HEK293 (cell line): ENCODE measurements around the gene LILRA2.
"Not testable (repeated sequence)": the region's sequence is repeated elsewhere in the genome, so short reads cannot be mapped to it uniquely, and the experiment has no call there.

Experiments used
- CTCF ChIA-PET: fragments of 350-600 bp; formaldehyde crosslinking; extraction: SDS; loops from one replicate; lab custom pipeline; 2021; ENCODE audit warnings: antibody characterized with exemption; lab: Yijun Ruan, JAX
- POLR2A ChIA-PET: fragments of 300-600 bp; formaldehyde crosslinking; extraction: SDS; loops from one replicate; lab custom pipeline; 2020; ENCODE audit warnings: antibody characterized with exemption, inconsistent platforms; lab: Yijun Ruan, JAX
- H3K27ac ChIP-seq: fragments of 200-500 bp; sonication (Bioruptor generic); 2 replicates; pipeline ENCODE4 v1.5.1; 2014; ENCODE audit warnings: low read depth, low read length, control low read depth, inconsistent platforms; ENCODE audit errors: extremely low read depth
- H3K36me3 ChIP-seq, 2 experiments: fragments of 200-500 bp in 1 of 2; sonication (Bioruptor generic) in 1 of 2; 1 replicate in 1 of 2; 2 replicates in 1 of 2; pipeline ENCODE4 v1.5.1; 2014 to 2017; ENCODE audit warnings: inconsistent platforms in 2 of 2, low read length in 2 of 2; ENCODE audit not compliant: control insufficient read depth in 2 of 2, insufficient read depth in 1 of 2
- H3K4me1 ChIP-seq: fragments of 200-500 bp; sonication (Bioruptor generic); 2 replicates; pipeline ENCODE4 v1.5.1; 2014; ENCODE audit warnings: mild to moderate bottlenecking, low read length, inconsistent platforms; ENCODE audit not compliant: control insufficient read depth, insufficient read depth
- H3K4me3 ChIP-seq: 2 replicates; pipeline ENCODE4 v1.5.1; 2011; ENCODE audit warnings: low read depth, mild to moderate bottlenecking, control low read depth, low read length, moderate library complexity
- H3K9me3 ChIP-seq: fragments of 200-500 bp; sonication (Bioruptor generic); 2 replicates; pipeline ENCODE4 v1.5.1; 2014; ENCODE audit warnings: low read depth, low read length, inconsistent platforms; ENCODE audit not compliant: control insufficient read depth, insufficient read depth
- FEZF1 ChIP-seq: fragments of 450-650 bp; formaldehyde crosslinking; IDR thresholded peaks from 2 replicates; pipeline ENCODE4 v1.5.1; 2016; ENCODE audit warnings: missing biosample characterization, missing genetic modification characterization
- HOXD13 ChIP-seq: sonication (generic); formaldehyde crosslinking; IDR thresholded peaks from 2 replicates; pipeline ENCODE4 v1.8.0; 2022; ENCODE audit warnings: missing genetic modification reagents, borderline replicate concordance
- MEIS1 ChIP-seq: sonication (generic); formaldehyde crosslinking; IDR thresholded peaks from 2 replicates; pipeline ENCODE4 v1.8.1; 2022; ENCODE audit warnings: missing genetic modification reagents, mild to moderate bottlenecking, borderline replicate concordance
- PRDM2 ChIP-seq: fragments of 450-650 bp; formaldehyde crosslinking; IDR thresholded peaks from 2 replicates; pipeline ENCODE4 v1.5.1; 2016; ENCODE audit warnings: missing biosample characterization, missing genetic modification characterization, borderline replicate concordance
- RBAK ChIP-seq: fragments of 450-650 bp; formaldehyde crosslinking; IDR thresholded peaks from 2 replicates; pipeline ENCODE4 v1.5.1; 2016; ENCODE audit warnings: missing biosample characterization, missing genetic modification characterization
- SP3 ChIP-seq: fragments of 450-650 bp; formaldehyde crosslinking; IDR thresholded peaks from 2 replicates; pipeline ENCODE4 v1.5.1; 2016; ENCODE audit warnings: missing biosample characterization, missing genetic modification characterization
- YY2 ChIP-seq: fragments of 450-650 bp; formaldehyde crosslinking; IDR thresholded peaks from 2 replicates; pipeline ENCODE4 v1.5.1; 2016; ENCODE audit warnings: missing biosample characterization, missing genetic modification characterization
- ZFP69B ChIP-seq: fragments of 450-650 bp; formaldehyde crosslinking; IDR thresholded peaks from 2 replicates; pipeline ENCODE4 v1.5.1; 2016; ENCODE audit warnings: missing biosample characterization, missing genetic modification characterization
- ZNF10 ChIP-seq: fragments of 450-650 bp; formaldehyde crosslinking; IDR thresholded peaks from 2 replicates; pipeline ENCODE4 v1.5.1; 2017; ENCODE audit warnings: missing biosample characterization, missing genetic modification characterization
- ZNF133 ChIP-seq: fragments of 450-650 bp; formaldehyde crosslinking; IDR thresholded peaks from 2 replicates; pipeline ENCODE4 v1.5.1; 2016; ENCODE audit warnings: missing biosample characterization, missing genetic modification characterization
- ZNF140 ChIP-seq: fragments of 450-650 bp; formaldehyde crosslinking; IDR thresholded peaks from 2 replicates; pipeline ENCODE4 v1.5.1; 2016; ENCODE audit warnings: missing biosample characterization, missing genetic modification characterization
- ZNF146 ChIP-seq: fragments of 450-650 bp; formaldehyde crosslinking; IDR thresholded peaks from 2 replicates; pipeline ENCODE4 v1.5.1; 2016; ENCODE audit warnings: missing biosample characterization, missing genetic modification characterization
- ZNF157 ChIP-seq: fragments of 450-650 bp; formaldehyde crosslinking; IDR thresholded peaks from 2 replicates; pipeline ENCODE4 v1.5.1; 2016; ENCODE audit warnings: missing biosample characterization, missing genetic modification characterization
- ZNF169 ChIP-seq: fragments of 450-650 bp; formaldehyde crosslinking; IDR thresholded peaks from 2 replicates; pipeline ENCODE4 v1.5.1; 2016; ENCODE audit warnings: missing biosample characterization, missing genetic modification characterization
- ZNF174 ChIP-seq: fragments of 450-650 bp; formaldehyde crosslinking; IDR thresholded peaks from 2 replicates; pipeline ENCODE4 v1.5.0; 2017; ENCODE audit warnings: missing biosample characterization, mild to moderate bottlenecking, missing genetic modification characterization
- ZNF23 ChIP-seq: fragments of 450-650 bp; formaldehyde crosslinking; IDR thresholded peaks from 2 replicates; pipeline ENCODE4 v1.5.1; 2016; ENCODE audit warnings: missing biosample characterization, missing genetic modification characterization, borderline replicate concordance
- ZNF394 ChIP-seq: fragments of 450-650 bp; formaldehyde crosslinking; IDR thresholded peaks from 2 replicates; pipeline ENCODE4 v1.5.1; 2016; ENCODE audit warnings: missing biosample characterization, missing genetic modification characterization, mild to moderate bottlenecking, moderate library complexity, borderline replicate concordance
- ZNF473 ChIP-seq: fragments of 450-650 bp; formaldehyde crosslinking; IDR thresholded peaks from 2 replicates; pipeline ENCODE4 v1.5.1; 2017; ENCODE audit warnings: missing biosample characterization, missing genetic modification characterization
- ZNF48 ChIP-seq: fragments of 450-650 bp; formaldehyde crosslinking; IDR thresholded peaks from 2 replicates; pipeline ENCODE4 v1.5.1; 2016; ENCODE audit warnings: missing biosample characterization, missing genetic modification characterization
- ZNF521 ChIP-seq: fragments of 450-650 bp; formaldehyde crosslinking; IDR thresholded peaks from 2 replicates; pipeline ENCODE4 v1.5.1; 2017; ENCODE audit warnings: missing biosample characterization, mild to moderate bottlenecking, missing genetic modification characterization
- ZNF544 ChIP-seq: fragments of 450-650 bp; formaldehyde crosslinking; IDR thresholded peaks from 2 replicates; pipeline ENCODE4 v1.5.0; 2017; ENCODE audit warnings: missing biosample characterization, missing genetic modification characterization
- ZNF670 ChIP-seq: fragments of 450-650 bp; formaldehyde crosslinking; IDR thresholded peaks from 2 replicates; pipeline ENCODE4 v1.5.1; 2016; ENCODE audit warnings: missing biosample characterization, missing genetic modification characterization, low read depth
- ZNF777 ChIP-seq: fragments of 450-650 bp; formaldehyde crosslinking; IDR thresholded peaks from 2 replicates; pipeline ENCODE4 v1.5.1; 2017; ENCODE audit warnings: missing biosample characterization, missing genetic modification characterization, borderline replicate concordance

The LILRA2 gene

GRCh38 chr19:54572696-54573311 lies 786 bp upstream of the LILRA2 start (continued):
- no peak for TF ChIP-seq HOXD13 (CRISPR knock-in tag)
- TF ChIP-seq ZNF146, result no peak
- no peak for TF ChIP-seq ZNF157 (tag by site-specific recombination)
- TF ChIP-seq ZFP69B (tag by site-specific recombination), result no peak
- TF ChIP-seq ZNF174, result no peak
- TF ChIP-seq PRDM2 (tag by site-specific recombination), result no peak

- ChIA-PET CTCF (no interaction called here), POLR2A (no interaction called here)
- no peaks in the 10 kb centered on the region for H3K9me3 ChIP-seq
- no peaks in the 10 kb centered on the region for H3K36me3 ChIP-seq
- H3K4me3 ChIP-seq, result no peak overlapping the region
- H3K27ac ChIP-seq, result no peak overlapping the region
- no peak for TF ChIP-seq SP3 (tag by site-specific recombination)
- no peak for TF ChIP-seq ZNF394 (tag by site-specific recombination)
- no peak for TF ChIP-seq ZNF777 (tag by site-specific recombination)
- TF ChIP-seq ZNF521 (tag by site-specific recombination), result no peak
- no peak for TF ChIP-seq MEIS1 (CRISPR knock-in tag)
- TF ChIP-seq ZNF670, result no peak
- no peak for TF ChIP-seq FEZF1 (tag by site-specific recombination)
- no peak for TF ChIP-seq RBAK (tag by site-specific recombination)
- TF ChIP-seq ZNF140 (tag by site-specific recombination), result no peak
- TF ChIP-seq ZNF10 (tag by site-specific recombination), result no peak
- no peaks in the 10 kb centered on the region for H3K4me1 ChIP-seq
Measured at GRCh38 chr19:54574051-54574450, 461 bp downstream of the LILRA2 start.

- no peaks in the 10 kb centered on the region for H3K4me1 ChIP-seq
- ChIA-PET POLR2A (no interaction called here), CTCF (no interaction called here)
- no peaks in the 10 kb centered on the region for H3K36me3 ChIP-seq
- H3K27ac ChIP-seq, result no peak overlapping the region
- H3K4me3 ChIP-seq, result no peak overlapping the region
- H3K9me3 ChIP-seq, result no peaks in the 10 kb centered on the region
- no peak for TF ChIP-seq ZNF48
- TF ChIP-seq ZNF473 (tag by site-specific recombination), result no peak
- TF ChIP-seq ZNF23 (tag by site-specific recombination), result no peak
- no peak for TF ChIP-seq ZNF169 (tag by site-specific recombination)
- no peak for TF ChIP-seq YY2
- no peak for TF ChIP-seq ZNF544 (tag by site-specific recombination)
- TF ChIP-seq ZNF133 (tag by site-specific recombination), result no peak
Measured at GRCh38 chr19:54574527-54575056, 1.0 kb downstream of the LILRA2 start.

DNA sequence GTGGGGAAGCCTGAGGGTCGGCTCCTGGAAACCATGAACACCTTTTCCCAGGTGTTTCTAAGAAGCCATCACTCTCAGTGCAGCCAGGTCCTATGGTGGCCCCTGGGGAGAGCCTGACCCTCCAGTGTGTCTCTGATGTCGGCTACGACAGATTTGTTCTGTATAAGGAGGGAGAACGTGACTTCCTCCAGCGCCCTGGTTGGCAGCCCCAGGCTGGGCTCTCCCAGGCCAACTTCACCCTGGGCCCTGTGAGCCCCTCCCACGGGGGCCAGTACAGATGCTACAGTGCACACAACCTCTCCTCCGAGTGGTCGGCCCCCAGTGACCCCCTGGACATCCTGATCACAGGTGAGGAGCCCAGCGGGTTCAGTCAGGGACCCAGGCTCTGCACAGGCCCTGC lies 1.6 kb downstream of the LILRA2 start:
- H3K9me3 ChIP-seq, H3K36me3 ChIP-seq, H3K4me1 ChIP-seq, POLR2A ChIA-PET, H3K27ac ChIP-seq, H3K4me3 ChIP-seq, CTCF ChIA-PET: not testable (repeated sequence)
